PC-3 (cell line): ENCODE results near the gene GPR143. TPM values are rescaled to one million over a fixed set of nuclear protein-coding genes. Genes with fewer than 3 reads are reported as not detected.

Experiments used
- ATAC-seq: fragments of 200-7000 bp; cut with Tn5 transposase; 2 replicates; pipeline ENCODE4 v1.9.1; 2020; ENCODE audit warnings: mild to moderate bottlenecking, moderate library complexity
- BruUV-seq: library from RNA; stranded (reverse); fragments of 400-500 nt; replicated peaks from 2 replicates; lab custom pipeline; 2021; lab: Mats Ljungman, UMichigan
- CTCF ChIA-PET: fragments of 300-600 bp; sonication (Branson Sonifier 250); formaldehyde crosslinking; loops from one replicate; lab custom pipeline; 2022; ENCODE audit warnings: antibody characterized with exemption; lab: Charles Lee
- POLR2A ChIA-PET: fragments of 300-600 bp; sonication (Branson Sonifier 250); formaldehyde crosslinking; loops from one replicate; lab custom pipeline; 2022; ENCODE audit warnings: antibody characterized with exemption; ENCODE audit not compliant: unreplicated experiment; lab: Charles Lee
- DNase-seq: peaks from one replicate; pipeline ENCODE4 v3.0.0-alpha.2; 2015
- H2AFZ ChIP-seq: fragments of 300-600 bp; sonication (generic); 2 replicates; pipeline ENCODE4 v1.6.0; 2016; ENCODE audit warnings: antibody characterized with exemption, low read length
- H3F3A ChIP-seq: fragments of 300-600 bp; sonication (generic); one replicate; pipeline ENCODE4 v1.6.0; 2017; ENCODE audit warnings: antibody characterized with exemption, low read length, control low read depth, mild to moderate bottlenecking; ENCODE audit not compliant: unreplicated experiment
- H3K27ac ChIP-seq: fragments of 300-600 bp; sonication (generic); 2 replicates; pipeline ENCODE4 v1.5.1; 2016; ENCODE audit warnings: mild to moderate bottlenecking, low read length
- H3K27me3 ChIP-seq: fragments of 300-600 bp; sonication (generic); 2 replicates; pipeline ENCODE4 v1.6.1; 2016; ENCODE audit warnings: low read length, mixed read lengths
- H3K36me3 ChIP-seq: fragments of 300-600 bp; sonication (generic); 2 replicates; pipeline ENCODE4 v1.6.1; 2016; ENCODE audit warnings: low read depth, mixed run types, low read length, mixed read lengths
- H3K4me1 ChIP-seq: fragments of 300-600 bp; sonication (generic); 2 replicates; pipeline ENCODE4 v1.5.1; 2016; ENCODE audit warnings: low read length; ENCODE audit not compliant: insufficient read depth
- H3K4me2 ChIP-seq: fragments of 300-600 bp; sonication (generic); 2 replicates; pipeline ENCODE4 v1.6.0; 2016; ENCODE audit warnings: low read length
- H3K4me3 ChIP-seq: fragments of 300-600 bp; sonication (generic); 2 replicates; pipeline ENCODE4 v1.5.1; 2016; ENCODE audit warnings: mild to moderate bottlenecking, low read length, mixed read lengths
- H3K79me2 ChIP-seq: fragments of 300-600 bp; sonication (generic); 2 replicates; pipeline ENCODE4 v1.6.1; 2017; ENCODE audit warnings: low read length, mixed read lengths
- H3K9ac ChIP-seq: fragments of 300-600 bp; sonication (generic); 2 replicates; pipeline ENCODE4 v1.6.0; 2016; ENCODE audit warnings: mild to moderate bottlenecking, low read length
- H3K9me2 ChIP-seq: fragments of 300-600 bp; sonication (generic); replicated peaks from 2 replicates; pipeline ENCODE4 v1.6.1; 2016; ENCODE audit warnings: mixed run types, low read length, mixed read lengths
- H3K9me3 ChIP-seq: fragments of 300-600 bp; sonication (generic); 2 replicates; pipeline ENCODE4 v1.6.1; 2016; ENCODE audit warnings: low read length, mixed read lengths
- H4K20me1 ChIP-seq: fragments of 300-600 bp; sonication (generic); 2 replicates; pipeline ENCODE4 v1.6.1; 2016; ENCODE audit warnings: low read length, mixed read lengths
- CTCF ChIP-seq: fragments of 300-600 bp; sonication (generic); conservative IDR thresholded peaks from 2 replicates; pipeline ENCODE4 v1.5.1; 2017; ENCODE audit warnings: antibody characterized with exemption, low read depth, mild to moderate bottlenecking, low read length
- EZH2 ChIP-seq: fragments of 300-600 bp; sonication (generic); IDR thresholded peaks from one replicate; pipeline ENCODE4 v1.6.1; 2017; ENCODE audit warnings: antibody characterized with exemption, mild to moderate bottlenecking, low read length; ENCODE audit not compliant: unreplicated experiment
- EZH2phosphoT487 ChIP-seq: fragments of 300-600 bp; sonication (generic); IDR thresholded peaks from 2 replicates; pipeline ENCODE4 v1.6.1; 2018; ENCODE audit warnings: mild to moderate bottlenecking, antibody characterized with exemption, low read length, borderline replicate concordance
- intact Hi-C: fragments of 100-400 bp; cut with micrococcal nuclease; formaldehyde crosslinking; loops from 2 replicates; pipeline ENCODE4 v1.9.0; 2023
- total RNA-seq: library from RNA; depleted of rRNA; stranded (reverse); fragments of >200 nt; gene quantifications from 2 replicates; pipeline ENCODE4 v1.2.3, GENCODE V29; 2014

Gene GPR143
- total RNA-seq, 1 experiment from 2014 or later, result 0.47 TPM

- intact Hi-C loops, result no loop called here
- POLR2A ChIA-PET, result no interaction called here
- CTCF ChIA-PET, result no interaction called here
- ATAC-seq (no peak), DNase-seq (no peak)
- no peaks in the 10 kb centered on the region for H3K9me3 ChIP-seq
- no peak overlapping the region for H3K27ac ChIP-seq
- H3K79me2 ChIP-seq, result no peaks in the 10 kb centered on the region
- H3K4me3 ChIP-seq, result no peak overlapping the region
- BruUV-seq, result no TSS peak
- no peaks in the 10 kb centered on the region for H3F3A ChIP-seq
- H4K20me1 ChIP-seq, result no peaks in the 10 kb centered on the region
- H3K4me2 ChIP-seq, result no peak overlapping the region
- no peak for TF ChIP-seq CTCF
- TF ChIP-seq EZH2, result no peak
- TF ChIP-seq EZH2phosphoT487, result no peak
- H3K36me3 ChIP-seq, result no peaks in the 10 kb centered on the region; the same call in 1 of the 2 replicates
- H3K4me1 ChIP-seq, result no peaks in the 10 kb centered on the region
- H2AFZ ChIP-seq, result no peak overlapping the region
- no peaks in the 10 kb centered on the region for H3K9me2 ChIP-seq
- H3K9ac ChIP-seq, result no peak overlapping the region
- H3K27me3 ChIP-seq, result no peaks in the 10 kb centered on the region
Measured at GRCh38 chrX:9683350-9683749, 82.3 kb downstream of the GPR143 start.

- H3K4me3 ChIP-seq, result no peak overlapping the region
- no peak overlapping the region for H3K4me2 ChIP-seq
- H3K9me3 ChIP-seq, result no peaks in the 10 kb centered on the region
- H3K79me2 ChIP-seq, result no peaks in the 10 kb centered on the region
- no peak overlapping the region for H2AFZ ChIP-seq
- ChIA-PET POLR2A (no interaction called here), CTCF (no interaction called here)
- intact Hi-C loops, result no loop called here
- no peaks in the 10 kb centered on the region for H3F3A ChIP-seq
- H3K36me3 ChIP-seq, result no peaks in the 10 kb centered on the region
- no peaks in the 10 kb centered on the region for H4K20me1 ChIP-seq
- H3K4me1 ChIP-seq, result 0 out of 2 replicates have a peak, but pooled peaks cover 1% of the 10 kb centered on the region
- no peak for TF ChIP-seq EZH2phosphoT487
- no peak for TF ChIP-seq EZH2
- no peak for TF ChIP-seq CTCF
- ATAC-seq, result no peak
- no peak overlapping the region for H3K27ac ChIP-seq
- no peak for DNase-seq
- BruUV-seq, result no TSS peak
- no peak overlapping the region for H3K9ac ChIP-seq
- no peaks in the 10 kb centered on the region for H3K27me3 ChIP-seq
- H3K9me2 ChIP-seq, result no peaks in the 10 kb centered on the region
Measured at GRCh38 chrX:9682861-9683260, 82.8 kb downstream of the GPR143 start.

GRCh38 chrX:9682456-9682855 is 83.2 kb downstream of the GPR143 start:
- Histone ChIP-seq H4K20me1 (no peaks in the 10 kb centered on the region), H3K36me3 (no peaks in the 10 kb centered on the region), H3F3A (no peaks in the 10 kb centered on the region), H3K4me3 (no peak overlapping the region), H3K4me1 (peaks cover 5% of the 10 kb centered on the region; the same call in 1 of the 2 replicates), H3K9me2 (no peaks in the 10 kb centered on the region), H3K79me2 (no peaks in the 10 kb centered on the region), H3K9me3 (no peaks in the 10 kb centered on the region), H3K4me2 (no peak overlapping the region), H3K27ac (no peak overlapping the region), H2AFZ (no peak overlapping the region), H3K27me3 (no peaks in the 10 kb centered on the region), H3K9ac (no peak overlapping the region)
- ChIA-PET POLR2A (no interaction called here), CTCF (no interaction called here)
- intact Hi-C loops, result no loop called here
- TF ChIP-seq EZH2 (no peak), CTCF (peak; percentile 19; the same call in 1 of the 2 replicates)
- no TSS peak for BruUV-seq
- peak; percentile 53 for ATAC-seq
- DNase-seq, result peak; percentile 24
